IPS-20b (cell line): Measurements from ENCODE around the gene KLHL33.
"Not testable (repeated sequence)": the region's sequence is repeated elsewhere in the genome, so short reads cannot be mapped to it uniquely, and the experiment has no call there.

Experiments
- H3K27ac ChIP-seq: one replicate; pipeline ENCODE4 v1.5.1; 2013; ENCODE audit warnings: low read length
- H3K27me3 ChIP-seq: 2 replicates; pipeline ENCODE4 v1.6.1; 2013; ENCODE audit warnings: mild to moderate bottlenecking, low read length, inconsistent platforms; ENCODE audit not compliant: insufficient read depth
- H3K36me3 ChIP-seq: 2 replicates; pipeline ENCODE4 v1.6.1; 2013; ENCODE audit warnings: low read depth, mild to moderate bottlenecking, inconsistent platforms, low read length, moderate library complexity; ENCODE audit not compliant: insufficient read depth
- H3K4me1 ChIP-seq: 2 replicates; pipeline ENCODE4 v1.6.1; 2013; ENCODE audit warnings: mild to moderate bottlenecking, control low read depth, inconsistent platforms, low read length, moderate library complexity; ENCODE audit not compliant: insufficient read depth
- H3K4me3 ChIP-seq: 2 replicates; pipeline ENCODE4 v1.5.1; 2013; ENCODE audit warnings: mild to moderate bottlenecking, low read length, inconsistent platforms
- H3K9ac ChIP-seq: 2 replicates; pipeline ENCODE4 v1.6.1; 2013; ENCODE audit warnings: low read depth, mild to moderate bottlenecking, inconsistent platforms, low read length, moderate library complexity
- H3K9me3 ChIP-seq: 2 replicates; pipeline ENCODE4 v1.6.1; 2013; ENCODE audit warnings: mild to moderate bottlenecking, low read depth, low read length, inconsistent platforms; ENCODE audit not compliant: insufficient read depth

KLHL33 gene

GRCh38 chr14:20461225-20462141, 25.5 kb upstream of the KLHL33 start, which contains the start of gene PIP4P1:
Gene PIP4P1, minus strand, starts transcription at chr14:20461434. Its CDS starts 109 bp downstream, at chr14:20461325.
- Histone ChIP-seq H3K9me3 (no peaks in the 10 kb centered on the region), H3K36me3 (peaks cover 42% of the 10 kb centered on the region), H3K27ac (peak within 1 kb of the TSS; percentile 43), H3K4me3 (peak within 1 kb of the TSS; percentile 94), H3K27me3 (no peaks in the 10 kb centered on the region), H3K4me1 (peaks cover 8% of the 10 kb centered on the region), H3K9ac (peak within 1 kb of the TSS; percentile 87)

- H3K27ac ChIP-seq: no peak overlapping the region
- H3K9ac ChIP-seq: peak overlapping the region; percentile 87
- H3K4me3 ChIP-seq: peak overlapping the region; percentile 94
- peaks cover 11% of the 10 kb centered on the region for H3K4me1 ChIP-seq
- H3K36me3 ChIP-seq: peaks cover 49% of the 10 kb centered on the region
- no peaks in the 10 kb centered on the region for H3K27me3 ChIP-seq
- H3K9me3 ChIP-seq: no peaks in the 10 kb centered on the region
These were observed 24.7 kb upstream of the KLHL33 start for GRCh38 chr14:20460458-20461224.

GRCh38 chr14:20458031-20458789, 22.2 kb upstream of the KLHL33 start:
- H3K9me3 ChIP-seq: no peaks in the 10 kb centered on the region
- peaks cover 11% of the 10 kb centered on the region for H3K4me1 ChIP-seq
- H3K9ac ChIP-seq: no peak overlapping the region
- H3K4me3 ChIP-seq: no peak overlapping the region
- peaks cover 49% of the 10 kb centered on the region for H3K36me3 ChIP-seq
- H3K27me3 ChIP-seq: no peaks in the 10 kb centered on the region
- H3K27ac ChIP-seq: no peak overlapping the region

GRCh38 chr14:20456971-20457370, 21.0 kb upstream of the KLHL33 start:
- peaks cover 55% of the 10 kb centered on the region for H3K36me3 ChIP-seq
- peak overlapping the region; percentile 89; the same call in 1 of the 2 replicates for H3K4me3 ChIP-seq
- peaks cover 11% of the 10 kb centered on the region for H3K4me1 ChIP-seq
- H3K9me3 ChIP-seq: no peaks in the 10 kb centered on the region
- H3K27me3 ChIP-seq: no peaks in the 10 kb centered on the region
- H3K9ac ChIP-seq: peak overlapping the region; percentile 100; the same call in 1 of the 2 replicates
- no peak overlapping the region for H3K27ac ChIP-seq

GRCh38 chr14:20455355-20456300, 19.7 kb upstream of the KLHL33 start:
- H3K9ac ChIP-seq: peak overlapping the region; percentile 100
- peak overlapping the region; percentile 89 for H3K4me3 ChIP-seq
- peak overlapping the region; percentile 94 for H3K27ac ChIP-seq
- H3K9me3 ChIP-seq: no peaks in the 10 kb centered on the region
- peaks cover 66% of the 10 kb centered on the region for H3K36me3 ChIP-seq
- H3K4me1 ChIP-seq: peaks cover 11% of the 10 kb centered on the region
- no peaks in the 10 kb centered on the region for H3K27me3 ChIP-seq

- Histone ChIP-seq H3K27me3 (no peaks in the 10 kb centered on the region), H3K4me3 (peak within 1 kb of the TSS; percentile 89), H3K4me1 (0 out of 2 replicates have a peak, but pooled peaks cover 5% of the 10 kb centered on the region), H3K36me3 (peaks cover 66% of the 10 kb centered on the region), H3K27ac (peak within 1 kb of the TSS; percentile 94), H3K9me3 (no peaks in the 10 kb centered on the region), H3K9ac (peak within 1 kb of the TSS; percentile 100)
These were observed 18.8 kb upstream of the KLHL33 start, which contains the start of the genes APEX1 and OSGEP for GRCh38 chr14:20454516-20455354. Gene APEX1, plus strand, starts transcription at chr14:20455226. Its CDS starts 420 bp downstream, at chr14:20455646. Gene OSGEP, minus strand, starts transcription at chr14:20454812. Its CDS starts 129 bp downstream, at chr14:20454683.

- not testable (repeated sequence) for H3K4me1 ChIP-seq, H3K9me3 ChIP-seq, H3K27me3 ChIP-seq, H3K4me3 ChIP-seq, H3K27ac ChIP-seq, H3K9ac ChIP-seq
- peaks cover 66% of the 10 kb centered on the region for H3K36me3 ChIP-seq
These were observed 16.9 kb upstream of the KLHL33 start for GRCh38 chr14:20452831-20453230.

- no peaks in the 10 kb centered on the region for H3K27me3 ChIP-seq
- no peak overlapping the region for H3K27ac ChIP-seq
- peaks cover 67% of the 10 kb centered on the region for H3K36me3 ChIP-seq
- H3K9ac ChIP-seq: no peak overlapping the region
- H3K4me1 ChIP-seq: no peaks in the 10 kb centered on the region
- H3K4me3 ChIP-seq: no peak overlapping the region
- no peaks in the 10 kb centered on the region for H3K9me3 ChIP-seq
These were observed 10.9 kb upstream of the KLHL33 start for GRCh38 chr14:20446889-20447288.

GRCh38 chr14:20443650-20444049, 7.7 kb upstream of the KLHL33 start:
- not testable (repeated sequence) for H3K27me3 ChIP-seq, H3K9me3 ChIP-seq, H3K9ac ChIP-seq, H3K27ac ChIP-seq, H3K4me1 ChIP-seq, H3K4me3 ChIP-seq
- peaks cover 37% of the 10 kb centered on the region for H3K36me3 ChIP-seq

- Histone ChIP-seq H3K4me1 (no peaks in the 10 kb centered on the region), H3K9ac (no peak overlapping the region), H3K27ac (no peak overlapping the region), H3K27me3 (no peaks in the 10 kb centered on the region), H3K9me3 (no peaks in the 10 kb centered on the region), H3K4me3 (no peak overlapping the region), H3K36me3 (peaks cover 15% of the 10 kb centered on the region)
These were observed 5.5 kb upstream of the KLHL33 start for GRCh38 chr14:20441461-20441860.
